HG02588 (cell line): ENCODE data around the gene URB1.
A peak's percentile ranks its signal among the peaks of the same experiment; 100 is the strongest.
"Not testable (repeated sequence)": the region's sequence is repeated elsewhere in the genome, so short reads cannot be mapped to it uniquely, and the experiment has no call there.

Experiments
- ATAC-seq: cut with Tn5 transposase; IDR thresholded peaks from one replicate; pipeline ENCODE4 v1.9.1; 2021; ENCODE audit warnings: mild to moderate bottlenecking, moderate library complexity; ENCODE audit not compliant: unreplicated experiment

The URB1 gene

GRCh38 chr21:32392880-32393676 is at the start of gene URB1:
Gene URB1 (minus strand): TSS chr21:32393012. CDS start chr21:32392910, 102 bp downstream.
- ATAC-seq: peak; percentile 86

- no peak for ATAC-seq
These were observed 44.9 kb upstream of the URB1 start for GRCh38 chr21:32437729-32438128.

GRCh38 chr21:32432982-32433660 is 40.3 kb upstream of the URB1 start:
- ATAC-seq: not testable (repeated sequence)

- no peak for ATAC-seq
These were observed 35.3 kb upstream of the URB1 start for GRCh38 chr21:32427958-32428623.

GRCh38 chr21:32426592-32427051 is 33.8 kb upstream of the URB1 start:
- ATAC-seq: no peak

GRCh38 chr21:32426066-32426465 is 33.3 kb upstream of the URB1 start:
- ATAC-seq: no peak

- no peak for ATAC-seq
These were observed 32.8 kb upstream of the URB1 start for GRCh38 chr21:32425628-32426027.

- ATAC-seq: no peak
These were observed 31.9 kb upstream of the URB1 start for GRCh38 chr21:32424674-32425073.

- no peak for ATAC-seq
These were observed 31.4 kb upstream of the URB1 start for GRCh38 chr21:32424191-32424535.

- no peak for ATAC-seq
These were observed 30.7 kb upstream of the URB1 start for GRCh38 chr21:32423320-32424190.

- no peak for ATAC-seq
These were observed 29.3 kb upstream of the URB1 start for GRCh38 chr21:32422064-32422463.

GRCh38 chr21:32418146-32418545 is 25.3 kb upstream of the URB1 start:
- ATAC-seq: no peak

- no peak for ATAC-seq
These were observed 22.9 kb upstream of the URB1 start for GRCh38 chr21:32415451-32416398.

GRCh38 chr21:32414579-32415358 is 22.0 kb upstream of the URB1 start:
- ATAC-seq: no peak

GRCh38 chr21:32413697-32414578 is 21.1 kb upstream of the URB1 start:
- no peak for ATAC-seq

- ATAC-seq: no peak
These were observed 20.2 kb upstream of the URB1 start for GRCh38 chr21:32413015-32413504.

GRCh38 chr21:32412162-32413014 is 19.6 kb upstream of the URB1 start, which contains the start of gene EVA1C:
Gene EVA1C (plus strand): TSS chr21:32412706. CDS start chr21:32412854, 148 bp downstream.
- ATAC-seq: no peak
